ENCODE results near the gene CORO6. TPM values are rescaled to one million over a fixed set of nuclear protein-coding genes. Genes with fewer than 3 reads are reported as not detected.

The CORO6 gene
- total and polyA plus RNA-seq, 2 of the 13 experiments (the other 11 are each of a cell fraction or from before 2014, with no cell fraction given), result 0.42 to 0.82 TPM

- TF ChIP-seq, protein P1, sequence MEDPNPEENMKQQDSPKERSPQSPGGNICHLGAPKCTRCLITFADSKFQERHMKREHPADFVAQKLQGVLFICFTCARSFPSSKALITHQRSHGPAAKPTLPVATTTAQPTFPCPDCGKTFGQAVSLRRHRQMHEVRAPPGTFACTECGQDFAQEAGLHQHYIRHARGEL (CRISPR knock-in tag; IDR thresholded peaks at IDR 0.05), result no peak
- peak; percentile 72; the same call in 1 of the 2 replicates for TF ChIP-seq ZSCAN21 (CRISPR knock-in tag; IDR thresholded peaks at IDR 0.05; ENCODE audit: borderline replicate concordance)
- TF ChIP-seq, protein P2, sequence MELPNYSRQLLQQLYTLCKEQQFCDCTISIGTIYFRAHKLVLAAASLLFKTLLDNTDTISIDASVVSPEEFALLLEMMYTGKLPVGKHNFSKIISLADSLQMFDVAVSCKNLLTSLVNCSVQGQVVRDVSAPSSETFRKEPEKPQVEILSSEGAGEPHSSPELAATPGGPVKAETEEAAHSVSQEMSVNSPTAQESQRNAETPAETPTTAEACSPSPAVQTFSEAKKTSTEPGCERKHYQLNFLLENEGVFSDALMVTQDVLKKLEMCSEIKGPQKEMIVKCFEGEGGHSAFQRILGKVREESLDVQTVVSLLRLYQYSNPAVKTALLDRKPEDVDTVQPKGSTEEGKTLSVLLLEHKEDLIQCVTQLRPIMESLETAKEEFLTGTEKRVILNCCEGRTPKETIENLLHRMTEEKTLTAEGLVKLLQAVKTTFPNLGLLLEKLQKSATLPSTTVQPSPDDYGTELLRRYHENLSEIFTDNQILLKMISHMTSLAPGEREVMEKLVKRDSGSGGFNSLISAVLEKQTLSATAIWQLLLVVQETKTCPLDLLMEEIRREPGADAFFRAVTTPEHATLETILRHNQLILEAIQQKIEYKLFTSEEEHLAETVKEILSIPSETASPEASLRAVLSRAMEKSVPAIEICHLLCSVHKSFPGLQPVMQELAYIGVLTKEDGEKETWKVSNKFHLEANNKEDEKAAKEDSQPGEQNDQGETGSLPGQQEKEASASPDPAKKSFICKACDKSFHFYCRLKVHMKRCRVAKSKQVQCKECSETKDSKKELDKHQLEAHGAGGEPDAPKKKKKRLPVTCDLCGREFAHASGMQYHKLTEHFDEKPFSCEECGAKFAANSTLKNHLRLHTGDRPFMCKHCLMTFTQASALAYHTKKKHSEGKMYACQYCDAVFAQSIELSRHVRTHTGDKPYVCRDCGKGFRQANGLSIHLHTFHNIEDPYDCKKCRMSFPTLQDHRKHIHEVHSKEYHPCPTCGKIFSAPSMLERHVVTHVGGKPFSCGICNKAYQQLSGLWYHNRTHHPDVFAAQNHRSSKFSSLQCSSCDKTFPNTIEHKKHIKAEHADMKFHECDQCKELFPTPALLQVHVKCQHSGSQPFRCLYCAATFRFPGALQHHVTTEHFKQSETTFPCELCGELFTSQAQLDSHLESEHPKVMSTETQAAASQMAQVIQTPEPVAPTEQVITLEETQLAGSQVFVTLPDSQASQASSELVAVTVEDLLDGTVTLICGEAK (IDR thresholded peaks at IDR 0.05), result no peak
- TF ChIP-seq, protein P2 (CRISPR knock-in tag; IDR thresholded peaks at IDR 0.05), result peak; percentile 44; the same call in 1 of the 2 replicates
- no peak; the same call in 1 of the 2 replicates for TF ChIP-seq CHD2 (IDR thresholded peaks at IDR 0.05; ENCODE audit: low read depth, low read length)
- TF ChIP-seq ZNF792 (CRISPR knock-in tag; IDR thresholded peaks at IDR 0.05), result no peak
- no peak for TF ChIP-seq FOSL1 (CRISPR knock-in tag; IDR thresholded peaks at IDR 0.05; ENCODE audit: borderline replicate concordance)
- TF ChIP-seq RBM39 (IDR thresholded peaks at IDR 0.05; ENCODE audit: low read depth, low read length, poor library complexity, severe bottlenecking), result no peak
- TF ChIP-seq NR2F1 (CRISPR knock-in tag; IDR thresholded peaks at IDR 0.05), result no peak
- TF ChIP-seq SRF (IDR thresholded peaks at IDR 0.05; ENCODE audit: low read depth, low read length), result no peak
- TF ChIP-seq AKAP8 (CRISPR knock-in tag; IDR thresholded peaks at IDR 0.05), result no peak
- TF ChIP-seq ZBTB37 (CRISPR knock-in tag; IDR thresholded peaks at IDR 0.05), result no peak; the same call in 1 of the 2 replicates
- TF ChIP-seq NCOA1 (CRISPR knock-in tag; IDR thresholded peaks at IDR 0.05), result peak; percentile 43; the same call in 1 of the 2 replicates
- TF ChIP-seq CBX5 (CRISPR knock-in tag; IDR thresholded peaks at IDR 0.05; ENCODE audit: borderline replicate concordance), result no peak
- TF ChIP-seq ZNF30 (CRISPR knock-in tag; IDR thresholded peaks at IDR 0.05), result no peak
- no peak for TF ChIP-seq KMT2A (CRISPR knock-in tag; IDR thresholded peaks at IDR 0.05)
- no peak for TF ChIP-seq FIP1L1 (IDR thresholded peaks at IDR 0.05; ENCODE audit: borderline replicate concordance, insufficient read depth, low read depth, low read length)
- 0 out of 2 replicates have a peak, but pooled peaks have one; percentile 16 for TF ChIP-seq GFI1 (CRISPR knock-in tag; IDR thresholded peaks at IDR 0.05; ENCODE audit: borderline replicate concordance)
Measured at GRCh38 chr17:29568331-29569244, 54.1 kb downstream of the CORO6 start, which contains the start of gene TP53I13 (continued).
